Activated T-cell treated with anti-CD3 and anti-CD28 coated beads for 24 hours (primary cell): Measurements from ENCODE around the gene SPTB.

Experiments
- DNase-seq: peaks from one replicate; pipeline ENCODE4 v3.0.0-alpha.2; 2020; ENCODE audit warnings: low read depth

Gene SPTB

DNA sequence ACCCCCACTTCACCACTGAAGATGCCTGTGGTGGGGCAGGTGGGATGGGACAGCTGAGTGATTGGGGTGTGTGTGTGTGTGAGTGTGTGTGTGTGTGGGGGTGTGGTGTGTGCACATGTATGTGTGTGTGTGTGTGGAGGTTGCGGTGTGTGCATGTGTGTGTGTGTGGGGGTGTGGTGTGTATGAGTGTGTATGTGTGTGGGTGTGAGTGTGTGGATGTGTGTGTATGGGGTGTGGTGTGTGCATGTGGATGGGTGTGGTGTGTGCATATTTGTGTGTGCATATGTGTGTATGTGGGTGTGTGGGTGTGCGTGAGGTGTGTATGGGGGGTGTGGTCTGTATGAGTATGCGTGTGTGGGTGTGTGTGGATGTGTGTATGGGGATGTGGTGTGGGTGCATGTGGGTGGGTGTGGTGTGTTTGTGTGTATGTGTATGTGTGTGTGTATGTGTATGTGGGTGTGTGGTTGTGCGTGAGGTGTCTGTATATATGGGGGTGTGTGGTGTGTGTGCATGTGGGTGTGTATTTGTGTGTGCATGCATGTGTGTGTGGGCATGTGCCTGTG lies 113.9 kb downstream of the SPTB start:
- DNase-seq: no peak

DNA sequence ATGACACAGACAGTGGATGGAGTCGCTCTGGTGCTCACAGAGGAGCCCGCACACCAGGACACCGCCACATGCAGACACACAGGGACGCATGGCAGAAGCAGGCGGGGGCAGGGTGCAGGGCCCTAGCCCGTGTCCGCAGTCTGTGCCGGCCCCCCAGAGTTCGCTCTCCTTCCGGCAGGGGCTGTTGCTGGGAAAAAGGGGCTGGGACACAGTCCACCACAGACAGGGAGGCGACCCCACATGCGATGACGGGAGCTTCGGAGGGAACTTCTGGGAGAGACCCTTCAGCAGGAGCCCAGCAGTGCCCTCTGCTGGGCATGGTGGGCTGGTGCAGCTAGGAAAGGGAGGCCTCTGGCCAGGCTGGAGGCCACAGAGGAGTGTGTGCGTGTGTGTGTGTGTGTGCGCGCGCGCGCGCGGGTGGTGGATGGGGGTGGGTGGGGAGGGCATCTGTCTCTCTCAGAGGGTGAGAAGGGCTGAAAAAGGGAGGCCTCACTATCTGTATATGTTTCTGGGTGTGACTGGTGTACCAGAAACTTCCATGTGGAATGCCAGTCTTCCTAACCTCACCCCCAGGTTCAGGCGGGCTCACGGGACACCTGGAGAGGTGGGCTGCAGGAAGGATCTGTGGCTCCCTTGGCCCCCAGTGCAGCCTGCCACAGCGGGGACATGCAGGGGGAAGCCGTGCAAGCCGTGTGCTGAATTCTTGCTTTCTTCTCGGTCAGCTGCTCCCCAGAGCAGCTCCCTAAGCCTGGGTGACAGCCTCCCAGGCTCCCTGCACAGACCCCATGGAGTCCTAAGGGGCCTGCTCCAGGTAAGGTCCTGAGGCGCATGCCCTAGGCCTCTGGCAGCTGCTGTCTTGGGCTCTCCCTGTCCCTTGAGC lies 114.8 kb downstream of the SPTB start:
- peak; percentile 63 for DNase-seq

DNA sequence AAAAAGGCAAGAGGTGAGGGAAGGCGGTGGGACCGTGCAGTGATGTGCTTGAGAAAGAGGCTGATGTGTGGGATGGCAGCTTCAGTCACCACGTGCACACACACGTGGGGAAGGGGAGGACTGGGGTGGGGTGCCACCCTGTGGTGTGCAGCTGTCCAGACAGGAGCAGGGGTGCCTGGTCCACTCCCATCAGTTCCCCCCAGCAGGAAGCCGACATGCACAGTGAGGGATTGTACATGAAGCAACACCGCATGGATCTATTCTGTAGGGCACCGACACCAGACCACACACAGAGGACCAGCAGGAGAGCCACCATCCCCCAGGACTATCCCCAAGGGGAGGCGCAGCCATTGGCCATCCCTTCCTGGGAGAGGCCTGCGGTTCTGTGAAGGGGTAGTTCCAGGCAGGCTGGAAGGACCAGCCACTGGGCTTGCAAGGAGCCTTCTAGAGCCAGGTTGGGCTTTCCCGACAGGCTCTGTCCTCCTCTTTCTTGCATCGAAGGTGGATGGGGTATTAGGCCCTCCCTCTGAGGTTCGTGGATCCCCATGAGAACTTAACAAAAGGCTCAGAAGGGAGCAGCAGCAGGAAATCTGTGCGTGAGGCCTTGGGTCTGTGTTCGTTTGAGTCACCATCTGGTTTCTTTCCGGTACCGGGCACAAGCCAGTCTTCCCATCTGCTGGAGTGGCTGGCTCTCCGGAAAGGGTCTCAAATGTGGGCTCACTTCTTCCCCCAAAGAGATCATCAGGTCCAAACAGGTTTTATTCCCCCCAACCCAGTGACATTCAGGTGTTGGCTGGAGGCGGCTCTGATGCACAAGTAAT lies 115.7 kb downstream of the SPTB start:
- DNase-seq: no peak

DNA sequence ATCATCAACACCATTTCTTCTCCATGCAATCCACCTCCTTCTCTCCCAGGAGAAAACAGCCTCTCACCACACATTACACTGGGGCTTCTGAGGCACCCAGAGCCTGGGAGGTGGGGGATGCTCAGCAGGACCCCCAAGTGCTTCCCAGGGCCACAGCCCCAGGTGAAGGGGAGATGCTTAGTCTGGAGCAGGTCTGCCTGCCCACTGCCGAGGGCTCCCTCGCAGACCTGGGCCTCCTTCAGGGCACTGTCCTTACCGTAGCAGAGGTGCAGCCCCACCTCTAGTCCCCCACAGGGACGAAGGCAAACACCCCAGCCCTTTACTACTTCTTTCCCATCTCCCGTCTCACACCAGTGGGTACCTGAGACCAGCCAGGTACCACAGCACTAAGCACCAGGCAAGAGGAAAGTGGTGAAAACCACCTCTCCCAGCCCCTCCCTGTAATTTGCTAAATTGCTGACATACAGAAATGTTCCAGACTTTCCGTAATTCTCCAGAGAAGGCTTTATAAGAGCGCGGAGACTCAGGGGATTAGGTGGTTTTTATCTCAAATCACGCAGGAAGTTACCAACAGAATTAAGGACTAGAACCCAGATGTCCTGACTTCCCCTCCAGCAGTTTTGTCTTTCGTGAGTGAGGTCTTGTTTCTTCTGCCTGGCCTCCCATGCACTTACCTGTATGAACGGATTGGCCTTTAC lies 116.5 kb downstream of the SPTB start:
- DNase-seq: no peak

DNA sequence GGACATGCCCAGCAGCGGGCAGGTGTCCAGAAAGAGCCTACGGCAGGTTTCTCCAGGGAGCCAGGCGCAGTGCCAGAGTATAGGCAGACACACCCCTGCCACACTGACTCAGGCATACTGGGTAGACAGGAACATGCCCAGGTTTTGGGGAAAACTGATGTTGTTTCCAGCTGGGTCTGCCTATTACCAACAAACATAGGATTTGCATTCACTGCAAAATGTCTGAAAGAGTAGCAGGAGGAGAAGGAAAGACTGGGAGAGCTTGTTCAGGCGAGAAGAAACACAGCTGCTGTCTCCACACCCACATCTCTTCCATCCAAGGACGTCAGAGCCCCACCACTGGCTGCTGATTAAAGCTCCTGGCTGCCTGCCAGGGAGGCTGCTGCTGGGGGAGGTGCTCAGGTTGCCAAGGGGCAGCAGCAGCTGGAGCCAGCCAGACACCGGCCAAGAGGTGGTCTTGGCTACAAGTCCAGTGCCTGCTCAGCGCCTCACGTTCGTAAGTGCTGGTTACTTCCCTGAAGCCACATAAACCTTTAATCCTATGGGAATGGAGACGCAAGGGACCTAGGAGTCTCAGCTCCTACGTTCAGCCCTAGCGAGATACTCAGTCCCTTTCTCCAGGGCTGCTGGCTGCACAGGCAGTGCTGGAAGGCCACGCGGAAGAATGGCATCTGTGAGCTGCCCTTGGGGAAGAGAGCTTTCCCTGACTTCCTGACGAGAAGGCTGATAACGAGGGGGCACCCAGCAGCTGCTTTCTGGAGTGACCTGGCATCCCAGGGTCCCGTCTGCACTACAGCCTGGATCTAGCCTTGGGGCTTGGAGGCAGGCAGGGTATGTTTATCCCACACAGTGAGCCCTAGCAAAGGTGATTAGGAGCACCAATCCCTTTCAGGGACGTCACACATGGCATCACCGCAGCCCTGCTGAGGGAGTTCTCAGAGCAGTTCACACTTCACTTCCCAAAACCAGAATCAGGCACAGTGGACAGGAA lies 117.4 kb downstream of the SPTB start:
- DNase-seq: peak; percentile 30

DNA sequence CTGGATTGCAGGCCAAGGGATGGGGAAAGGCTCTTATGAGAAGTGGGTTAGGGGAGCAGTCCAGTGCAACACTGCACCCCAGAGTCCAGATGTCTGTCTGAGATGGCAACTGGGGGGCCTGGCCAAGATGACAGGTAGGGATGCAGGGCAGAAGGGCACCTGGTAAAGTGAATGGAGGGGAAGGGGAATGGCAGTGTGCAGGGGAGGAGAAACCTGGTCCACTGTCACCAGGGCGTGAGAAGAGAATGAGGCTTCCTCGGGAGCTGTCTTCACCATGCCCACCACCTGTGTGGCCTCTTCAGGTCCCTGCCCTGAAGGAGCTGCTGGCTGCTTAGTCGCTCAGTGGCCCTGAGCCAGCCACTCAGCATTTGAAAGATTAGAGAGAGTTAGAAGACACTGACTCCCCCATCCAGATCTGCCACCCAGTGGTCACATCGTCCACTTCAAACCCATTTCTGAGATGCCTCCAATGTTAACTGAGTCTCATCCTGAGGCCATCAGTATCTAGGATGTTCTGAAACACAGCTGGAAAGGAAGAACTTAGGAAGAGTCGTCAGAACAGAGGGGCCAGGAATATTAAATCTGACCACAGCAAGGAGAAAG lies 118.2 kb downstream of the SPTB start:
- DNase-seq: no peak

DNA sequence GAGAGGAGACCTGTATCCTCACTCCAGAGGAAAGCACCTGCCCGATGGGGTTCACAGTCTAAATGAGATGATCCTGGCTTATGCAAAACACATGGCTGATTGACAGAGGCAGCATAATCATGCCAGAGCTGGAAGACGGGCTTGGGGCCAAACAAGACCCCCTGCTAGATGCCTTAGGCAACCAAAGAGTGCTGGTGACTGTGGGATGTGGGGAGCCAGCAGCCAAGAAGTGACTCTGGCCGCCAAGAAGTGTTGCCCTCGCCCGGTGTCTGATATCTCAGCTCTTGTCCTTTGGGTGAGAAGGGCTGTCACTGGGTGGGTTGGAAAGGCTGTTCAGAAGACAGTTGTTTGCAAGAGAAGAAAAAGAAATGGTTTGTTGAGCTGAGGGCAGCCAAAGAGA lies 118.8 kb downstream of the SPTB start:
- no peak for DNase-seq

DNA sequence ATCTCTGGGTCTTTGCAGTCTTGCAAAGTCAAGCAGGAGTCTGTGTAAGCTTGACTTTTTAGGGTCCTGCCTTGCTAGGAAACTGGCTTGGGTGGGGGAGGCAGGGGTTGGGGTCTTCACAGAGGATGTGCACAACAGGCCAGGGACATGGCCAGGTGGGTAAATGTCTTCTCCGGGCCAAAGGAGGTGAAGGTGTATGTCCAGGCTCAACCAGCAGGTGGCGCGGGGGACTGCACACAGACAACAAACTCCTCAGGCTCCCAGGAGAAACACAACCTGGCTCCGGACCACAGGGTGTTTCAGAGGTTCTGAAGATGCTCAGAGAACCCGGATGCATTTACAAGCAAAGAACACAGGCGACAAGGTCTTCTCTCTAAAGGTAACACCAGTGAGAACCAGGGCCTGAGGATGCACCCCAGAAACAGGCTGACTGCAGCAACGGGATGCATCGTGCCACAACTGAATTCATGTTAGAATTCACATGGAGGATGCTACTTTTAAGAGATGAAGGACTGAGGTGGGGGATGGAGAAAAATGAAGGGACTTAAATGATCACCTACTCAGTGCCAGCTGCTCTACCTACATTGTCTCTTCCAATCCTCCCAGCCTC lies 119.5 kb downstream of the SPTB start:
- DNase-seq: peak; percentile 28

DNA sequence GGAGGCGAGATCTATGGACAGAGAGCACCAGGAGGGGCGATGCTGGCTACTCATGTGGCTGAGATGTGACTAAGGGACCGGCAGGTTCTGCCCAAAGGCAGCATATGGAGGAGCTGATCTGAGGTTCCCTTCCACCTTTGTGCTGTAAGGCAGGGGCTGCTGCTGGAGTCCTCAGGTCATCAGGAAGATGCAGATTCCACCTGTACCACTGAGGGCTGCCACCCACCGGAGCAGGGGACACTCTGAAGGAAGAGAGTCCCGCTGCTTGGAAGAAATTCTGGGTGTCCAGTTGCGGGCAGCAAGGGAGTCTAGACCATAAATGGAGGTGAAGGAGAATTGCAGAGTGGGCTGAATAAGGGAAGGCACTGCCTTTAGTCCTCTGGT lies 120.2 kb downstream of the SPTB start:
- DNase-seq: no peak

DNA sequence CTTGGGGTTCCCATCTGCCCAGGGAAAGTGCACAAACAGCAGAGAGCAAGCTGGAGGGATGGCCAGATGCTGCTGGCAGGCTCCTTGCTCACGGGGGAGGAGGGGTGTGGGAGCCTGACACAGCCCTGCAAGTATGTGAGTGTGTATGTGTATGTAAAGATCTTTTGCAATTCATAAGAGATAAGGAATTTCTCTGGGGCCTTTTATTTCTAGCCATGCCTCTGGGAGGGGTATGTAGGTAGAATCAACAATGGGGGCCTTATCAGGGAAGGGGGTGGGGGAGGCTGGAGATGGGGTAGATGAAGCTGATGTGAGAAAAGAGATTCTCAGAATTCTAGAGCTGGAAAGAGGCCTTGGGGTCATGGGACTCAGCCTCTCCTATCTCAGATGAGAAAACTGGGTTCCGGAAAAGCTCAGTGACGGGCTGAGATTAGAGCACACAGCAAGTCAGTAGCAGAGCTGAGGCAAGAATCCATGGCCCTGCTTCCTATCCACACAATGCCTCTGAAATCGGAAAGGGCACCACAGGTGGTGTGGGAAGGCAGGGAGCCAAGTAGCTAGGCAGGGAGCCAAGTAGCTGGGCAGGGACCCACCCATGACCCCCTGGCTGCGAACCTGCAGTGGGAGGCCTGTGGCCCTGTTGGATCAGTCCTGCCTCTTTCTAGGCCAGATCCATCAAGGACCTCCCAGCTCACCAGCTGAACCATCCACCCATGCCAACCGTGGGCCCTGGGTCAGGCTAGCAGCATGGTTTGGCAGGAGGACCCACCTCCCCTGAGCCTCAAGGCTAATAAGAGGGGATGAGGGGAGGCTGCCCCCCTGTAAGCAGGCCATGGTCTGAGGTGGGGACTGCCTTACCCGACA lies 120.8 kb downstream of the SPTB start:
- DNase-seq: no peak

DNA sequence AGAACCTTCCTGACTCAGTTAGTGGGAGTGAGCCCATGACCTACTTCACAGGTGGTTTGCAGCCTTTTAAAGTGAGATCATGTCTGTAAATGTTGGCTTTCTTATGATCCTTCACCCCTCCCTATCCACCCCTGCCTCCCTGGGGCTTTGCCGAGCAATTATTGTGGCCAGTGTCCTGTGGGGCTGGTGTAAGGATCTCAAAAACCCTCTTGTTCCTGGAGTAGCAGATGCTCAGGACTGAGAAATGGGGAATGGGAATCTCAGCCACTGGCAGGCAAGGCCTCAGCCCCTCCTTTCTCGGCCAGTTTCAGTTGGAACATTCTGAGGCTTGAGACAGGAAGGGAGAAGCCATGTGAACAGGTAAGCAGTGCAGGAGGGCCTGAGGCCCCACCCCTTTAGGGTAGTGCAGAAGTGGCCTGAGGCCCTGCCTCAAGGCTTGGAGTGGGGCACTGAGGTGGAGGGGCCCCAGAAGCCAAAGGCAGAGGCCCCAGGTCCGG lies 121.6 kb downstream of the SPTB start:
- no peak for DNase-seq

DNA sequence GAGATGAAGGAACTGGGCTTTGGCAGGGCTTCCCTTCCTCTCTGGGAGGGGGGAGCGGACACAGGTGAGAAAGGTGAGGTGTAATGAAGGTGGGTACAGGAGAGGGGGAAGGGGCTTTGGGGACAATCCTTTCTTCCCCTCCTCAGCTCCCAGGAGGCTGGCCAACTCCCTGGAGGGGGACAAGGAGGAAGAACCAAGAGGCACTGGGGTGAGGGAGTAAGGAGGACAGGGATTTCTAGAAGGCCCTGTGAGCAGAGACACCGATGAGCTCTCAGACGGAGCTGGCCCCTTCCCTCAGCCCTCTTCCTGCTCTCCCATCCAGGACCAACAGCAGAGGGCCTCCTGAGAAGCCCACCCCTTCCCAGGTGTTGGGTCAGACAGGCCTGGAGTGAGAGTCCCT lies 122.1 kb downstream of the SPTB start:
- no peak for DNase-seq

DNA sequence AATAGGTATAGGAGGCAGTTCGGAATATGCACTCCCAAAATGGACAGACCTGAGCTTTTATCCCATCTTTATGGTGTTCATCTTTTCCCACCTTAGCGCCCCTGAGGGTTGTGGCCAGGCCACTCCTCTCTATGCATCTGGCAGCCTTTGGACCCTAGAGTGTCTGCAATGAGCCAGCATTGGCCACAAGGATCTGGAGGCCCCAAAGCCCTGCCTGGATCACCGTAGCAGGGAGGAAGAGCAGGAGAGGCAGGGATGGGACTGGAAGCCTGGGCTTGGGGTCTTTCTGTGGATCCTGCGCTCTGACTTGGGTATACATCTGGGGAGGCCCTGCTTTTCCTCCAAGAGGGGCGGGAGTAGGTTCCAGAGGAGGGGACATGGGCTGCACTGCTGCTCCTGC lies 123.0 kb downstream of the SPTB start:
- DNase-seq: no peak

DNA sequence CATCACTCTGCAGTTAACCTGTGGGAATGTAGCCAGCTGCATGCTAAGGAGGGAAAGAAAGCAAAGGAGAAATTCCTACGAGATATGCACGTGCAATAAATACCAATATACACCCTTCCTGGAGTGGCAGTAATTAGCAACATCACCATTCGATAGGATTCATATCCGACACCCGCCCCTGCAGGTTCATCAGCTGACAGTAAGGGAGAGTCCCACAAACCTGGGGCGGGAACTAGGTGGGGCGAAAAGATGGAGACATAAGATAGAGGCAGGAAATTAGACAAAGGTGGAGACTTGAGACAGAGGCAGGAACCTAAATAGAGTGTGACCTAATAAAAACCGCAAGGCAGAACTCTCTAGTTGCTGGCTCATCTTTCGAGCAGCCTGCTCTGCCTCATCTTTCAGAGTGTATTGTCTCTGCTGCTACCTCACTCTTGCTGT lies 123.9 kb downstream of the SPTB start:
- DNase-seq: peak; percentile 30

DNA sequence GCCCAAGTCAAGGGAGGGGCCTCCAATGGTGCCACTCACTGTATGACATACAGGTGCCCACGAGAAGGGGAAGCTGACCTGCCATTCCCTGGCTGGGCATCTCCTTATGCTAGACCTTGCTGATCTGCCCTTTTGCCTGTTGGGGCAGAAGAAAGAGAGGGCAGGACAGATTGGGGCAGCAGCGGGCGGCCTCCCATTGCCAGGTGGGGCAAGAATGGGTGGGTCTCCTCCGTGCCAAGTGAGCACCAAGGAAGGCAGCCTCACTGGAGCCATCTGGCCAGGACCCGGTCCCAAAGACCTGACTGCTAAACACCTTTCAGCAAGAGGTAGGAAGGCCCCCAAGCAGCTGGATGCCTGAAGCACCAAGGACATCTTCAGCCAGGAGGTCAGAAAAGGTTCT lies 125.0 kb downstream of the SPTB start:
- DNase-seq: no peak

DNA sequence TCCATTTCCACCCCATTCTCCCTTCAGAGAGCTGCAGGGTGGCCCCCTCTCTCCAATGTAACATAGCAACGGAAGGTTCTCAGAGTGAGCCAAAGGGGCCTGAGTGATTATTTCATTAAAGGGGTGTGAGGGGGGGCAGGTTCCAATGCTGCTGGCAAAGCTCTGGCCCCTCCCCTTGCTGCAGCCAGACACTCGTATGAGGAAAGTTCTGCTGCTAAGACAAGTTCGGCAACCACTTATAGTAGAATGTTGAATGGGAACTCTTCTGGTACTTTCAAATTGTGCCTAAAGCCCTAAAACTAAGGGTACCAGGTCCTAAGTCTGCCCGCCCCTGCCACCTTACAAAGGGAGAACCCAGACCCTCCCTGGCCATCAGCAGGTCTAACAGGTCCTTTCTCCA lies 125.7 kb downstream of the SPTB start:
- DNase-seq: no peak

DNA sequence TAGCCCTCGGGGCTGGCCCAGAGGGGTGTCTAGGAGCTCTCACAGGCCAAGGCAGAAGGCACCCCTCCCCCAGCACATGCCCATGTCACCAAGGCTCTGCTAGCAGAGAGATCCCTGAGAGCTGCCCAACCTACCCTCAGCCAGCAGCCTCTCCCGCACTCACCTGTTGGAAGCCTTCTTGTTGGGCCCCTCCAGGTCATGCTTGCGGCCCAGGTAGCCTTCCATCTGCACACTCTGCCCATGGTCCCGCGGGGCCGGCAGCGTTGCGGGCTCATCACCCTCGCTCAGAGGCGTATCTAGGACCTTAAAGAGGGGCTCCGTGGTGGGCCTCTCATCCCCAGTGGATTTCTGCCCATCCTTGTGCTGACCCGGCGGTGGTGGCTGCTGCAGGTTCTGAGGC lies 126.3 kb downstream of the SPTB start:
- no peak for DNase-seq

DNA sequence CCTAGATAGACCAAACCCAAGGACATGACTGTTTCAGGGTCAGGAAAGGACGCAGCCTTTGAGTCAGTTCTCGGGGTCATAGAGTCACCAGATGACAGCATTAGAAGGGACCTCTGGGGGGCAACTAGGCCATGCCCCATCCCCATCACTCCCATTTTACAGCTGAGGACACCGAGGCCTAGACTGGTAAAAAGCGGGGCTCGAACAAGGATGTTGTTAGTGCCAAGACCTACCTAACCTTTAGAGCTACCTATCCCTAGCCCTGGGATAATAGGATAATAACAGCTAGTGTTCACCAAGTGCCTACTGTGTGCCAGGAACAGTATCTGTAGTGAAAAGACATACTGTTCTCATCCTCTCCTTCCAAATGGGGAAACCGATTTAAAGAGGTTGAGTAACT lies 126.8 kb downstream of the SPTB start:
- no peak for DNase-seq
